Gastroesophageal sphincter (tissue), 4 donors: ENCODE measurements around the gene PTPRN2. TPM values are rescaled to one million over a fixed set of nuclear protein-coding genes. Genes with fewer than 3 reads are reported as not detected.

Source experiments
- ATAC-seq: fragments of 150-250 bp; one replicate; pipeline ENCODE4 v1.9.1; 2016; ENCODE audit warnings: mild to moderate bottlenecking, moderate library complexity
- H3K27ac ChIP-seq, 4 donors: fragments of 200-600 bp; sonication (generic) in 3 of 4; 1 replicate in 3 of 4; 2 replicates in 1 of 4; pipeline ENCODE4 v1.5.1; 2016 to 2019
- H3K27me3 ChIP-seq: fragments of 200-600 bp; sonication (generic); one replicate; pipeline ENCODE4 v1.5.1; 2019
- H3K36me3 ChIP-seq, 2 donors: fragments of 200-600 bp; sonication (generic); one replicate each; pipeline ENCODE4 v1.5.1; 2019; ENCODE audit warnings: control low read depth in 1 of 2
- H3K4me1 ChIP-seq, 3 donors: fragments of 200-600 bp; sonication (generic); 1 replicate in 2 of 3; 2 replicates in 1 of 3; pipeline ENCODE4 v1.5.1; 2016 to 2019; ENCODE audit warnings: control low read depth in 2 of 3
- H3K4me3 ChIP-seq, 2 donors: fragments of 200-600 bp; sonication (generic); one replicate each; pipeline ENCODE4 v1.5.1; 2019; ENCODE audit warnings: mild to moderate bottlenecking in 1 of 2, moderate library complexity in 1 of 2
- H3K9me3 ChIP-seq, 3 donors: fragments of 200-600 bp; sonication (generic); one replicate each; pipeline ENCODE4 v1.5.1; 2017 to 2019; ENCODE audit warnings: control low read depth in 2 of 3
- CTCF ChIP-seq, 4 experiments: fragments of 200-600 bp in 2 of 4; fragments of 450-650 bp in 2 of 4; sonication (generic) in 1 of 4; IDR thresholded peaks; one replicate each; pipeline ENCODE4 v1.5.1; 2017 to 2019; ENCODE audit warnings: antibody characterized with exemption in 4 of 4, mild to moderate bottlenecking in 2 of 4, moderate library complexity in 2 of 4
- EP300 ChIP-seq: sonication (generic); formaldehyde crosslinking; IDR thresholded peaks from one replicate; pipeline ENCODE4 v1.6.1; 2017; ENCODE audit warnings: antibody characterized with exemption, mild to moderate bottlenecking
- POLR2A ChIP-seq, 2 donors: fragments of 450-650 bp; IDR thresholded peaks; one replicate each; pipeline ENCODE4 v1.6.1; 2017; ENCODE audit warnings: antibody characterized with exemption in 2 of 2, mild to moderate bottlenecking in 2 of 2, moderate library complexity in 1 of 2
- POLR2AphosphoS5 ChIP-seq: sonication (generic); formaldehyde crosslinking; IDR thresholded peaks from one replicate; pipeline ENCODE4 v1.6.1; 2017; ENCODE audit warnings: antibody characterized with exemption
- WGBS, 2 donors: methylation state at CpG; one replicate each; pipeline ENCODE4 v1.1.5; 2018; ENCODE audit warnings: low coverage in 1 of 2; 5-methylcytosine and 5-hydroxymethylcytosine counted together
- total RNA-seq, 4 donors: library from RNA; depleted of rRNA; stranded (reverse); fragments of >200 nt; gene quantifications; one replicate each; pipeline ENCODE4 v1.1.0, GENCODE V29; 2016

Gene PTPRN2
- total RNA-seq, 4 donors from 2014 or later, result 1.7 to 4.7 (median 3.3) TPM

- no peak for ATAC-seq
- no peaks in the 10 kb centered on the region for H3K36me3 ChIP-seq
- TF ChIP-seq POLR2AphosphoS5, result no peak
- TF ChIP-seq EP300, result no peak
- no peak for TF ChIP-seq CTCF (IDR thresholded peaks at IDR 0.05)
- no peak for TF ChIP-seq POLR2A (IDR thresholded peaks at IDR 0.05)
- no peak overlapping the region for H3K4me3 ChIP-seq
- WGBS, 2 donors, result 93% methylated on average over 11 of the region's 16 CpGs; no CpG with 5 or more reads in 1 of the 2 donors
- H3K27me3 ChIP-seq, result peaks cover 36% of the 10 kb centered on the region
- no peaks in the 10 kb centered on the region for H3K9me3 ChIP-seq
- no peak overlapping the region for H3K27ac ChIP-seq
- H3K4me1 ChIP-seq, result no peaks in the 10 kb centered on the region
Measured at GRCh38 chr7:157791666-157792065, 796.0 kb downstream of the PTPRN2 start.

GRCh38 chr7:157791261-157791660 is 796.4 kb downstream of the PTPRN2 start:
- 85 to 94% methylated on average over 12 to 15 of the region's 23 CpGs for WGBS, 2 donors
- Histone ChIP-seq H3K9me3 (no peaks in the 10 kb centered on the region), H3K27ac (no peak overlapping the region), H3K4me1 (no peaks in the 10 kb centered on the region), H3K36me3 (no peaks in the 10 kb centered on the region), H3K27me3 (peaks cover 36% of the 10 kb centered on the region), H3K4me3 (no peak overlapping the region)
- no peak for ATAC-seq
- TF ChIP-seq POLR2A (IDR thresholded peaks at IDR 0.05), result no peak
- no peak for TF ChIP-seq POLR2AphosphoS5
- no peak for TF ChIP-seq EP300
- no peak for TF ChIP-seq CTCF (IDR thresholded peaks at IDR 0.05)

- no peaks in the 10 kb centered on the region for H3K9me3 ChIP-seq
- H3K4me3 ChIP-seq, result no peak overlapping the region
- no peak for TF ChIP-seq CTCF (IDR thresholded peaks at IDR 0.05)
- no peaks in the 10 kb centered on the region for H3K4me1 ChIP-seq
- H3K27ac ChIP-seq, result no peak overlapping the region
- ATAC-seq, result no peak
- H3K27me3 ChIP-seq, result peaks cover 31% of the 10 kb centered on the region
- no peaks in the 10 kb centered on the region for H3K36me3 ChIP-seq
- WGBS, 2 donors, result 93 to 95% methylated on average over 4 of the region's 4 CpGs
Measured at GRCh38 chr7:157789942-157790341, 797.7 kb downstream of the PTPRN2 start.

- no peaks in the 10 kb centered on the region for H3K36me3 ChIP-seq
- H3K9me3 ChIP-seq, result no peaks in the 10 kb centered on the region
- TF ChIP-seq POLR2AphosphoS5, result no peak
- TF ChIP-seq CTCF (IDR thresholded peaks at IDR 0.05), result no peak
- TF ChIP-seq EP300, result no peak
- no peak for TF ChIP-seq POLR2A (IDR thresholded peaks at IDR 0.05)
- no peaks in the 10 kb centered on the region for H3K4me1 ChIP-seq
- no peak for ATAC-seq
- H3K27ac ChIP-seq, result no peak overlapping the region
- peaks cover 27% of the 10 kb centered on the region for H3K27me3 ChIP-seq
- WGBS, 2 donors, result 90% methylated on average over 4 of the region's 12 CpGs; no CpG with 5 or more reads in 1 of the 2 donors
- H3K4me3 ChIP-seq, result no peak overlapping the region
Measured at GRCh38 chr7:157789094-157789493, 798.5 kb downstream of the PTPRN2 start.

GRCh38 chr7:157788573-157788972 is 799.0 kb downstream of the PTPRN2 start:
- Histone ChIP-seq H3K9me3 (no peaks in the 10 kb centered on the region), H3K4me3 (no peak overlapping the region), H3K4me1 (no peaks in the 10 kb centered on the region), H3K27me3 (peaks cover 24% of the 10 kb centered on the region), H3K27ac (no peak overlapping the region), H3K36me3 (no peaks in the 10 kb centered on the region)
- no peak for ATAC-seq
- TF ChIP-seq POLR2A (IDR thresholded peaks at IDR 0.05), result no peak
- TF ChIP-seq CTCF (IDR thresholded peaks at IDR 0.05), result no peak
- no peak for TF ChIP-seq POLR2AphosphoS5
- TF ChIP-seq EP300, result no peak
- WGBS, 2 donors, result 100% methylated on average over 1 of the region's 12 CpGs; no CpG with 5 or more reads in 1 of the 2 donors
